Astrocyte (in vitro differentiated cells and primary cell): Measurements from ENCODE around the gene SLC24A4. TPM values are rescaled to one million over a fixed set of nuclear protein-coding genes. Genes with fewer than 3 reads are reported as not detected.

Experiments used
- DNase-seq: peaks from one replicate; pipeline ENCODE4 v3.0.0-alpha.2; 2010; ENCODE audit warnings: low read depth
- FAIRE-seq: peaks from 2 replicates; lab custom pipeline; 2011; peaks lifted over from hg19 to GRCh38; lab: Jason Lieb, UNC
- H2AFZ ChIP-seq: 2 replicates; pipeline ENCODE4 v1.6.0; 2012; ENCODE audit warnings: low read depth, low read length, inconsistent platforms
- H3K27ac ChIP-seq: 2 replicates; pipeline ENCODE4 v1.5.1; 2011; ENCODE audit warnings: low read depth, low read length, inconsistent platforms
- H3K27me3 ChIP-seq: 2 replicates; pipeline ENCODE4 v1.6.0; 2011; ENCODE audit warnings: low read length, inconsistent platforms; ENCODE audit not compliant: insufficient read depth
- H3K36me3 ChIP-seq: 2 replicates; pipeline ENCODE4 v1.5.1; 2011; ENCODE audit warnings: low read length, inconsistent platforms; ENCODE audit not compliant: insufficient read depth
- H3K4me1 ChIP-seq: 2 replicates; pipeline ENCODE4 v1.5.1; 2011; ENCODE audit warnings: low read length, inconsistent platforms; ENCODE audit not compliant: insufficient read depth
- H3K4me2 ChIP-seq: 2 replicates; pipeline ENCODE4 v1.6.0; 2012; ENCODE audit warnings: low read length, inconsistent platforms
- H3K4me3 ChIP-seq: 2 replicates; pipeline ENCODE4 v1.5.1; 2011; ENCODE audit warnings: low read depth, mild to moderate bottlenecking, low read length, inconsistent platforms; ENCODE audit not compliant: insufficient read depth
- H3K79me2 ChIP-seq: 2 replicates; pipeline ENCODE4 v1.6.0; 2012; ENCODE audit warnings: mild to moderate bottlenecking, low read length, inconsistent platforms; ENCODE audit not compliant: insufficient read depth
- H3K9ac ChIP-seq: 2 replicates; pipeline ENCODE4 v1.6.0; 2012; ENCODE audit warnings: mild to moderate bottlenecking, low read length, inconsistent platforms
- H3K9me3 ChIP-seq: 2 replicates; pipeline ENCODE4 v1.5.1; 2012; ENCODE audit warnings: low read depth, mild to moderate bottlenecking, low read length, inconsistent platforms; ENCODE audit not compliant: insufficient read depth
- H4K20me1 ChIP-seq: 2 replicates; pipeline ENCODE4 v1.6.0; 2012; ENCODE audit warnings: low read length, inconsistent platforms; ENCODE audit not compliant: insufficient read depth
- H3K27ac Mint-ChIP-seq: one replicate; pipeline ENCODE4 v1.8.0; 2021; ENCODE audit warnings: mild to moderate bottlenecking, mixed read lengths; ENCODE audit not compliant: unreplicated experiment
- H3K27me3 Mint-ChIP-seq: one replicate; pipeline ENCODE4 v1.8.0; 2021; ENCODE audit warnings: low read depth, mixed read lengths; ENCODE audit not compliant: unreplicated experiment
- H3K36me3 Mint-ChIP-seq: one replicate; pipeline ENCODE4 v1.8.0; 2021; ENCODE audit warnings: low read depth, mixed read lengths; ENCODE audit not compliant: unreplicated experiment
- H3K4me1 Mint-ChIP-seq: one replicate; pipeline ENCODE4 v1.8.0; 2021; ENCODE audit warnings: low read depth, mixed read lengths; ENCODE audit not compliant: unreplicated experiment
- H3K4me3 Mint-ChIP-seq: one replicate; pipeline ENCODE4 v1.8.0; 2021; ENCODE audit warnings: mild to moderate bottlenecking, moderate library complexity, mixed read lengths; ENCODE audit not compliant: unreplicated experiment
- H3K9me3 Mint-ChIP-seq: one replicate; pipeline ENCODE4 v1.8.0; 2021; ENCODE audit warnings: mild to moderate bottlenecking, mixed read lengths; ENCODE audit not compliant: unreplicated experiment
- CTCF ChIP-seq: IDR thresholded peaks from 2 replicates; pipeline ENCODE4 v1.5.1; 2011; ENCODE audit warnings: low read depth, mild to moderate bottlenecking, inconsistent platforms, low read length, moderate library complexity; ENCODE audit not compliant: insufficient read depth
- EZH2 ChIP-seq: IDR thresholded peaks from 2 replicates; pipeline ENCODE4 v1.6.1; 2012; ENCODE audit warnings: mild to moderate bottlenecking, low read length, inconsistent platforms; ENCODE audit not compliant: insufficient read depth
- total RNA-seq: library from RNA; stranded (reverse); gene quantifications from 2 replicates; pipeline ENCODE4 v1.2.1, GENCODE V29; 2021

Gene SLC24A4
- total RNA-seq, 1 donor from 2014 or later: not detected

- no peak overlapping the region for H3K27ac ChIP-seq
- H3K9ac ChIP-seq: no peak overlapping the region
- H3K4me2 ChIP-seq: no peak overlapping the region
- no peaks in the 10 kb centered on the region for H3K36me3 ChIP-seq
- FAIRE-seq (no peak), DNase-seq (no peak)
- Mint-ChIP-seq H3K9me3 (peaks cover 3% of the 10 kb centered on the region), H3K27ac (no peak overlapping the region), H3K4me3 (no peak overlapping the region), H3K4me1 (peaks cover 6% of the 10 kb centered on the region), H3K27me3 (peaks cover 74% of the 10 kb centered on the region), H3K36me3 (no peaks in the 10 kb centered on the region)
- no peak overlapping the region for H3K4me3 ChIP-seq
- no peak overlapping the region for H2AFZ ChIP-seq
- peaks cover 10% of the 10 kb centered on the region for H3K27me3 ChIP-seq
- TF ChIP-seq EZH2: no peak
- no peak for TF ChIP-seq CTCF
- H4K20me1 ChIP-seq: no peaks in the 10 kb centered on the region
- no peaks in the 10 kb centered on the region for H3K79me2 ChIP-seq
- H3K4me1 ChIP-seq: no peaks in the 10 kb centered on the region
- H3K9me3 ChIP-seq: no peaks in the 10 kb centered on the region
Observed at GRCh38 chr14:92316937-92317336, 6.0 kb upstream of the SLC24A4 start.

- Mint-ChIP-seq H3K9me3 (peaks cover 3% of the 10 kb centered on the region), H3K27ac (no peak overlapping the region), H3K4me1 (peaks cover 6% of the 10 kb centered on the region), H3K4me3 (no peak overlapping the region), H3K27me3 (peaks cover 79% of the 10 kb centered on the region), H3K36me3 (no peaks in the 10 kb centered on the region)
- H3K27me3 ChIP-seq: peaks cover 16% of the 10 kb centered on the region
- H3K9me3 ChIP-seq: no peaks in the 10 kb centered on the region
- H3K4me2 ChIP-seq: no peak overlapping the region
- TF ChIP-seq EZH2: no peak
- TF ChIP-seq CTCF: no peak
- H3K79me2 ChIP-seq: no peaks in the 10 kb centered on the region
- DNase-seq (peak; percentile 4), FAIRE-seq (no peak)
- H2AFZ ChIP-seq: no peak overlapping the region
- no peak overlapping the region for H3K4me3 ChIP-seq
- H3K4me1 ChIP-seq: no peaks in the 10 kb centered on the region
- H3K9ac ChIP-seq: no peak overlapping the region
- H3K36me3 ChIP-seq: no peaks in the 10 kb centered on the region
- H3K27ac ChIP-seq: no peak overlapping the region
- H4K20me1 ChIP-seq: no peaks in the 10 kb centered on the region
Observed at GRCh38 chr14:92317511-92317910, 5.5 kb upstream of the SLC24A4 start.

- Mint-ChIP-seq H3K4me3 (no peak overlapping the region), H3K27ac (no peak overlapping the region)
- no peak overlapping the region for H3K27ac ChIP-seq
Observed at GRCh38 chr14:92321701-92322100, 1.3 kb upstream of the SLC24A4 start.

More at GRCh38 chr14:92321701-92322100, 1.3 kb upstream of the SLC24A4 start:
- no peaks in the 10 kb centered on the region for H4K20me1 ChIP-seq
- TF ChIP-seq CTCF: no peak
- Mint-ChIP-seq H3K27me3 (peaks cover 88% of the 10 kb centered on the region), H3K9me3 (peaks cover 3% of the 10 kb centered on the region), H3K36me3 (no peaks in the 10 kb centered on the region), H3K4me1 (peaks cover 6% of the 10 kb centered on the region)
- H3K4me3 ChIP-seq: no peak overlapping the region
- DNase-seq (no peak), FAIRE-seq (no peak)
- H3K4me1 ChIP-seq: no peaks in the 10 kb centered on the region
- H3K27me3 ChIP-seq: peaks cover 41% of the 10 kb centered on the region
- H3K4me2 ChIP-seq: no peak overlapping the region
- H3K9me3 ChIP-seq: no peaks in the 10 kb centered on the region
- no peak overlapping the region for H3K9ac ChIP-seq
- H2AFZ ChIP-seq: no peak overlapping the region
- no peaks in the 10 kb centered on the region for H3K79me2 ChIP-seq
- no peaks in the 10 kb centered on the region for H3K36me3 ChIP-seq
